ENCODE data around the gene NANP.
A peak's percentile ranks its signal among the peaks of the same experiment; 100 is the strongest.

The NANP gene

GRCh38 chr20:25626779-25627178 lies 3.0 kb upstream of the NANP start:
- H3K4me2 ChIP-seq (ENCODE audit: low read length): no peak overlapping the region
- no peak for TF ChIP-seq CTCF (IDR thresholded peaks at IDR 0.05; ENCODE audit: low read depth, low read length)
- TF ChIP-seq EZH2phosphoT487 (IDR thresholded peaks at IDR 0.05; ENCODE audit: low read depth): no peak
- H3K27me3 ChIP-seq (ENCODE audit: low read depth, low read length): no peaks in the 10 kb centered on the region
- H3K27ac ChIP-seq (ENCODE audit: low read length): no peak overlapping the region
- H2AFZ ChIP-seq (ENCODE audit: low read depth, low read length): no peak overlapping the region
- H3K4me1 ChIP-seq (ENCODE audit: low read length): peaks cover 15% of the 10 kb centered on the region
- H3K9ac ChIP-seq (ENCODE audit: low read length): no peak overlapping the region
- H3K36me3 ChIP-seq (replicated peaks; ENCODE audit: low read depth, low read length): peaks cover 12% of the 10 kb centered on the region
- peaks cover 34% of the 10 kb centered on the region for H3K79me2 ChIP-seq (ENCODE audit: low read length)
- H3K9me3 ChIP-seq (ENCODE audit: insufficient read depth, low read length): peaks cover 7% of the 10 kb centered on the region; the same call in 1 of the 2 replicates
- no peak overlapping the region for H3K4me3 ChIP-seq (ENCODE audit: low read length)
- no peaks in the 10 kb centered on the region for H4K20me1 ChIP-seq (ENCODE audit: insufficient read depth, low read length)

DNA sequence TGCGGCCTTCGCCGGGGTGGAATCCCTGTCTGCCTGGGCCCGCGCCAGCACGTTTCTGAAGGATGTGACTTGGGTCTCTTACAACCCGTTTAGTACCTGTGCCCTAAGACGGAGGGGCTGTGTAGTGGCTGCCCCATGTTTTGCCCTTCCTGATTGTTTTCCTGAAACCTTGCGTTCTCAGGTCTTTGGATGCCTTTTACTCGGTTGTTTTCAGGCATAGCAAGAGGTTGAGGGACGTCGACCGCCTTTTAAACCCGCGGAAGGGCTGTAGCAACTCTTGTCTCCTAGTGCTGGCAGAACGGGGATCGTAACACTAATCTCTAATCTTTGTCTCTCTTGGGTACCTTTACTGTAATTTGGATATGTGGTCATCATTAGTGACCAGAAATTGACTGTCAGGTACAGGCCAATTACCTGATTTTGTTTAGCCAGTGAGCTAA lies 706 bp upstream of the NANP start:
- peaks cover 4% of the 10 kb centered on the region; the same call in 1 of the 2 replicates for H4K20me1 ChIP-seq (ENCODE audit: insufficient read depth, low read length)
- H3K4me3 ChIP-seq (ENCODE audit: low read length): peak overlapping the region; percentile 85
- peak overlapping the region; percentile 98; the same call in 1 of the 2 replicates for H2AFZ ChIP-seq (ENCODE audit: low read depth, low read length)
- peaks cover 22% of the 10 kb centered on the region for H3K4me1 ChIP-seq (ENCODE audit: low read length)
- TF ChIP-seq CTCF (IDR thresholded peaks at IDR 0.05; ENCODE audit: low read depth, low read length) (no peak), EZH2phosphoT487 (IDR thresholded peaks at IDR 0.05; ENCODE audit: low read depth) (no peak)
- peak overlapping the region; percentile 94 for H3K9ac ChIP-seq (ENCODE audit: low read length)
- H3K36me3 ChIP-seq (replicated peaks; ENCODE audit: low read depth, low read length): peaks cover 14% of the 10 kb centered on the region
- H3K79me2 ChIP-seq (ENCODE audit: low read length): peaks cover 44% of the 10 kb centered on the region
- peaks cover 7% of the 10 kb centered on the region; the same call in 1 of the 2 replicates for H3K9me3 ChIP-seq (ENCODE audit: insufficient read depth, low read length)
- H3K27ac ChIP-seq (ENCODE audit: low read length): peak overlapping the region; percentile 84
- no peaks in the 10 kb centered on the region for H3K27me3 ChIP-seq (ENCODE audit: low read depth, low read length)
- peak overlapping the region; percentile 95 for H3K4me2 ChIP-seq (ENCODE audit: low read length)

DNA sequence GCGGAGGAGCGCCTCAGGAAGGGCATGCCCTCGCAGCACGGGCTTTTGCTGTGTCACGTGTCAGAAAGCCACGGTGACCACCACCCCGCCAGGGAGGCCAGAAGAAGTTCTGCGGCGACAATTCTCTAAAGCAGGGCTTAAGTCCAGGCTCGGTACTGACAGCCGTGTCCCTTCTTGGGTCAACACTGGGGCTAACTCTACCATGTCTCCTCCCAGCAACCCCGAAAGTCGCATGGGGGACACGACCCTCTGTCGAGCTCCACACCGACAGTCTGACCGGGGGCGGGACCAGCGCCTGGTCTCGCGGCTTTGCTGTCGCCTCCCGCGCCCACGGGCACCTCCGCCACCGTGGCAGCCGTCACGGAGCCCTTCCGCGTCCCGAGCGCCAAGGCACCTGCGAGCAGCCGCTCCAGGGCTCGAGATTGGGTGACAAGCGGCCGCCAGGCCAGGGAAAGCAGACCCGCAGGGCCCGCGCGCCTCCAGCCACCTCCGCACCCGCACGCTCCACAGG lies 534 bp downstream of the NANP start:
- H3K9me3 ChIP-seq (ENCODE audit: insufficient read depth, low read length): peaks cover 4% of the 10 kb centered on the region; the same call in 1 of the 2 replicates
- peaks cover 14% of the 10 kb centered on the region for H3K36me3 ChIP-seq (replicated peaks; ENCODE audit: low read depth, low read length)
- H3K27ac ChIP-seq (ENCODE audit: low read length): peak overlapping the region; percentile 84
- H3K9ac ChIP-seq (ENCODE audit: low read length): peak overlapping the region; percentile 94
- peak overlapping the region; percentile 95 for H3K4me2 ChIP-seq (ENCODE audit: low read length)
- peak overlapping the region; percentile 62 for H2AFZ ChIP-seq (ENCODE audit: low read depth, low read length)
- H3K79me2 ChIP-seq (ENCODE audit: low read length): peaks cover 55% of the 10 kb centered on the region
- no peak for TF ChIP-seq CTCF (IDR thresholded peaks at IDR 0.05; ENCODE audit: low read depth, low read length)
- H3K4me3 ChIP-seq (ENCODE audit: low read length): peak overlapping the region; percentile 85
- H3K27me3 ChIP-seq (ENCODE audit: low read depth, low read length): no peaks in the 10 kb centered on the region
- peaks cover 24% of the 10 kb centered on the region for H3K4me1 ChIP-seq (ENCODE audit: low read length)
- H4K20me1 ChIP-seq (ENCODE audit: insufficient read depth, low read length): peaks cover 5% of the 10 kb centered on the region; the same call in 1 of the 2 replicates

DNA sequence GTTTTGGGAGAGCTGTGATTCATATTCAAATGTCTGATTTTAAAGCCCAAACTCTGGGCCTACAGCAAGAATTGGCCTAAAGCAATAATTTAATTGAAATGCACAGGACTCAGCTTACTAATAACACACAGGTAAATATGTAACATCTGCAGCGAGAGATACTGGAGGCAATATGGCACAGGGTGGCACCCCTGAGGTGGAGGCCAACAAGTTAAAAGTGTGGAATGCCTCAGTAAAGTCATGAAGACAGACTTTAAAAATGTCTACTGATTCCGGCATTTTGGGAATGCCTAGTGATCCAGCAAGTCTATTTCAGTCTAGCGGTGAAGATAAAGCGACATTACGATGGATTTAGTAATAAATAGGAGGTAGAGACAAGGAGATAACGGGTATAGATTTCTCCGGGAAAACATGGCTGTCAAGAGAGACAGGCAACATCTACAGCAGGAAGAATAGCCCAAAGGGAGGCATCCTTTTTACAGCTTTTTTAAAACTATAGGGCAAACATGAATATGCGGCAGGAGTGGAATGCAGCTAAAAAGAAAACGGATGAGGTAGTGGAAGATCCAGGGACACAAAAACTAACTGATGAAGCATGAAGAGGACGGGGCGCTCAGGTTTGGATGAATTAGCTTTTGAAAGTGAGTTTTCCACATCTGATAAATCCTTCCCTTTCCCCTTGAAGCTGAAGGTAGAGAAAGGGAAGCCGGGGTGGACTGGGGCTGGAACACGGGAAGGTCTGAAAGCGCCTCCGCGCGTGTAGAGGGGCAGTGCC lies 1.2 kb downstream of the NANP start:
- Histone ChIP-seq H3K79me2 (ENCODE audit: low read length) (peaks cover 62% of the 10 kb centered on the region), H3K4me3 (ENCODE audit: low read length) (peak overlapping the region; percentile 85), H3K9ac (ENCODE audit: low read length) (peak overlapping the region; percentile 94), H3K9me3 (ENCODE audit: insufficient read depth, low read length) (no peaks in the 10 kb centered on the region), H3K27me3 (ENCODE audit: low read depth, low read length) (no peaks in the 10 kb centered on the region), H2AFZ (ENCODE audit: low read depth, low read length) (peak overlapping the region; percentile 62), H3K4me2 (ENCODE audit: low read length) (peak overlapping the region; percentile 95), H3K27ac (ENCODE audit: low read length) (no peak overlapping the region), H3K36me3 (replicated peaks; ENCODE audit: low read depth, low read length) (peaks cover 14% of the 10 kb centered on the region), H3K4me1 (ENCODE audit: low read length) (peaks cover 24% of the 10 kb centered on the region), H4K20me1 (ENCODE audit: insufficient read depth, low read length) (peaks cover 5% of the 10 kb centered on the region; the same call in 1 of the 2 replicates)
- TF ChIP-seq EZH2phosphoT487 (IDR thresholded peaks at IDR 0.05; ENCODE audit: low read depth) (no peak), CTCF (IDR thresholded peaks at IDR 0.05; ENCODE audit: low read depth, low read length) (no peak)

Data from OCI-LY3 (cell line).